MM.1S (cell line): ENCODE results near the gene FAH.

Experiments
- DNase-seq: peaks from one replicate; pipeline ENCODE4 v3.0.0-alpha.2; 2015
- H2AFZ ChIP-seq: fragments of 300-600 bp; sonication (generic); 2 replicates; pipeline ENCODE4 v1.6.0; 2016; ENCODE audit warnings: antibody characterized with exemption, low read length
- H3F3A ChIP-seq: fragments of 300-600 bp; sonication (generic); 2 replicates; pipeline ENCODE4 v1.6.1; 2016; ENCODE audit warnings: mild to moderate bottlenecking, antibody characterized with exemption, low read length, moderate library complexity, mixed read lengths; ENCODE audit not compliant: insufficient read depth
- H3K27ac ChIP-seq: fragments of 300-600 bp; sonication (generic); 2 replicates; pipeline ENCODE4 v1.5.1; 2016; ENCODE audit warnings: mild to moderate bottlenecking, low read length
- H3K27me3 ChIP-seq: fragments of 300-600 bp; sonication (generic); replicated peaks from 2 replicates; pipeline ENCODE4 v1.6.0; 2016; ENCODE audit warnings: low read length; ENCODE audit not compliant: insufficient read depth
- H3K36me3 ChIP-seq: fragments of 300-600 bp; sonication (generic); replicated peaks from 2 replicates; pipeline ENCODE4 v1.6.1; 2016; ENCODE audit warnings: mild to moderate bottlenecking, low read length, mixed read lengths; ENCODE audit not compliant: insufficient read depth
- H3K4me1 ChIP-seq: fragments of 300-600 bp; sonication (generic); 2 replicates; pipeline ENCODE4 v1.6.1; 2016; ENCODE audit warnings: low read length, mixed read lengths
- H3K4me2 ChIP-seq: fragments of 300-600 bp; sonication (generic); 2 replicates; pipeline ENCODE4 v1.6.0; 2016; ENCODE audit warnings: low read depth, low read length
- H3K4me3 ChIP-seq: fragments of 300-600 bp; sonication (generic); 2 replicates; pipeline ENCODE4 v1.5.1; 2016; ENCODE audit warnings: low read length, mixed read lengths
- H3K79me2 ChIP-seq: fragments of 300-600 bp; sonication (generic); 2 replicates; pipeline ENCODE4 v1.6.1; 2016; ENCODE audit warnings: mixed run types, low read length, mixed read lengths
- H3K9ac ChIP-seq: fragments of 300-600 bp; sonication (generic); 2 replicates; pipeline ENCODE4 v1.6.1; 2016; ENCODE audit warnings: low read length, mixed read lengths
- H3K9me2 ChIP-seq: fragments of 300-600 bp; sonication (generic); replicated peaks from 2 replicates; pipeline ENCODE4 v1.6.1; 2016; ENCODE audit warnings: mild to moderate bottlenecking, low read length, mixed read lengths; ENCODE audit not compliant: insufficient read depth
- H3K9me3 ChIP-seq: fragments of 300-600 bp; sonication (generic); replicated peaks from 2 replicates; pipeline ENCODE4 v1.6.1; 2016; ENCODE audit warnings: mild to moderate bottlenecking, low read length, mixed read lengths; ENCODE audit not compliant: insufficient read depth
- H4K20me1 ChIP-seq: fragments of 300-600 bp; sonication (generic); 2 replicates; pipeline ENCODE4 v1.6.1; 2016; ENCODE audit warnings: mild to moderate bottlenecking, low read length, moderate library complexity, mixed read lengths; ENCODE audit not compliant: insufficient read depth
- EZH2 ChIP-seq: fragments of 300-600 bp; sonication (generic); optimal IDR thresholded peaks from 2 replicates; pipeline ENCODE3; 2017; ENCODE audit warnings: low read depth, mild to moderate bottlenecking, antibody characterized with exemption, low read length, mixed read lengths
- EZH2phosphoT487 ChIP-seq: fragments of 300-600 bp; sonication (generic); IDR thresholded peaks from 2 replicates; pipeline ENCODE4 v1.6.1; 2018; ENCODE audit warnings: antibody characterized with exemption, low read length
- TF ChIP-seq, protein P1 (sequence below): fragments of 300-600 bp; sonication (generic); IDR thresholded peaks from 2 replicates; pipeline ENCODE4 v1.5.1; 2016; ENCODE audit warnings: antibody characterized with exemption, low read length, mixed read lengths

Gene FAH

DNA sequence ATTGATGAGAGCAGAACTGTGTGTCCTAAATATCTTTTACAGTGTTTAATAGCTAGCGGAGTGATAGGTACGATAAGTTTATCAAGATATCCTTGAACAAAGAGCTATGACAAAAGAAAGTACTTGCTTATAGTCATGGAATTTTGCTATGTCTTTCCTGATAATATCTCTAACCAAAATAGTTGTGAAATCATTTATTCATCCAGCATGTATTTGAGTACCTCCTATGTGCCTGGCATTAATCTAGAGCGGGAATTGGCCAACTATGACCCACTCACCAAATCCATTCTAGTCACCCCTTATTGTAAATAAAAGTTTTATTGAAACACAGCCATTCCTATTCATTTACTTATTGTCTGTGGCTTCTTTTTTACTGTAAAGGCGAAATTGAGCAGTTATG is 46.7 kb upstream of the FAH start:
- H2AFZ ChIP-seq, result no peak overlapping the region
- no peak overlapping the region for H3K27ac ChIP-seq
- DNase-seq, result no peak
- H3K36me3 ChIP-seq, result no peaks in the 10 kb centered on the region
- H3K9me2 ChIP-seq, result no peaks in the 10 kb centered on the region
- H3K9me3 ChIP-seq, result no peaks in the 10 kb centered on the region
- H3K9ac ChIP-seq, result no peak overlapping the region
- no peak overlapping the region for H3K4me3 ChIP-seq
- H3K4me1 ChIP-seq, result no peaks in the 10 kb centered on the region
- H3K4me2 ChIP-seq, result no peak overlapping the region
- no peak for TF ChIP-seq EZH2
- TF ChIP-seq EZH2phosphoT487, result no peak
- TF ChIP-seq, protein P1, sequence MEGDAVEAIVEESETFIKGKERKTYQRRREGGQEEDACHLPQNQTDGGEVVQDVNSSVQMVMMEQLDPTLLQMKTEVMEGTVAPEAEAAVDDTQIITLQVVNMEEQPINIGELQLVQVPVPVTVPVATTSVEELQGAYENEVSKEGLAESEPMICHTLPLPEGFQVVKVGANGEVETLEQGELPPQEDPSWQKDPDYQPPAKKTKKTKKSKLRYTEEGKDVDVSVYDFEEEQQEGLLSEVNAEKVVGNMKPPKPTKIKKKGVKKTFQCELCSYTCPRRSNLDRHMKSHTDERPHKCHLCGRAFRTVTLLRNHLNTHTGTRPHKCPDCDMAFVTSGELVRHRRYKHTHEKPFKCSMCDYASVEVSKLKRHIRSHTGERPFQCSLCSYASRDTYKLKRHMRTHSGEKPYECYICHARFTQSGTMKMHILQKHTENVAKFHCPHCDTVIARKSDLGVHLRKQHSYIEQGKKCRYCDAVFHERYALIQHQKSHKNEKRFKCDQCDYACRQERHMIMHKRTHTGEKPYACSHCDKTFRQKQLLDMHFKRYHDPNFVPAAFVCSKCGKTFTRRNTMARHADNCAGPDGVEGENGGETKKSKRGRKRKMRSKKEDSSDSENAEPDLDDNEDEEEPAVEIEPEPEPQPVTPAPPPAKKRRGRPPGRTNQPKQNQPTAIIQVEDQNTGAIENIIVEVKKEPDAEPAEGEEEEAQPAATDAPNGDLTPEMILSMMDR, result no peak
- H3K79me2 ChIP-seq, result peaks cover 28% of the 10 kb centered on the region
- no peaks in the 10 kb centered on the region for H3K27me3 ChIP-seq
- no peaks in the 10 kb centered on the region for H3F3A ChIP-seq
- no peaks in the 10 kb centered on the region for H4K20me1 ChIP-seq

GRCh38 chr15:80107204-80107603 is 45.6 kb upstream of the FAH start:
- no peak overlapping the region for H3K4me3 ChIP-seq
- no peak overlapping the region for H3K9ac ChIP-seq
- no peak overlapping the region for H2AFZ ChIP-seq
- DNase-seq, result no peak
- H4K20me1 ChIP-seq, result no peaks in the 10 kb centered on the region
- no peaks in the 10 kb centered on the region for H3K36me3 ChIP-seq
- no peaks in the 10 kb centered on the region for H3F3A ChIP-seq
- no peaks in the 10 kb centered on the region for H3K9me3 ChIP-seq
- H3K27me3 ChIP-seq, result no peaks in the 10 kb centered on the region
- peaks cover 33% of the 10 kb centered on the region; the same call in 1 of the 2 replicates for H3K79me2 ChIP-seq
- H3K4me1 ChIP-seq, result no peaks in the 10 kb centered on the region
- no peaks in the 10 kb centered on the region for H3K9me2 ChIP-seq
- no peak overlapping the region for H3K27ac ChIP-seq
- TF ChIP-seq, protein P1, result no peak
- TF ChIP-seq EZH2phosphoT487 (no peak), EZH2 (no peak)
- H3K4me2 ChIP-seq, result no peak overlapping the region

- H3K27ac ChIP-seq, result no peak overlapping the region
- DNase-seq, result no peak
- no peak for TF ChIP-seq EZH2
- no peak for TF ChIP-seq EZH2phosphoT487
- no peaks in the 10 kb centered on the region for H3K9me2 ChIP-seq
- peaks cover 30% of the 10 kb centered on the region for H3K79me2 ChIP-seq
- no peaks in the 10 kb centered on the region for H3F3A ChIP-seq
- H3K4me1 ChIP-seq, result no peaks in the 10 kb centered on the region
- no peaks in the 10 kb centered on the region for H3K27me3 ChIP-seq
- no peaks in the 10 kb centered on the region for H3K36me3 ChIP-seq
- no peak overlapping the region for H2AFZ ChIP-seq
- H3K4me2 ChIP-seq, result no peak overlapping the region
- no peak overlapping the region for H3K9ac ChIP-seq
- no peaks in the 10 kb centered on the region for H3K9me3 ChIP-seq
- no peak overlapping the region for H3K4me3 ChIP-seq
- H4K20me1 ChIP-seq, result no peaks in the 10 kb centered on the region
Observed at GRCh38 chr15:80107774-80108173, 45.0 kb upstream of the FAH start.

DNA sequence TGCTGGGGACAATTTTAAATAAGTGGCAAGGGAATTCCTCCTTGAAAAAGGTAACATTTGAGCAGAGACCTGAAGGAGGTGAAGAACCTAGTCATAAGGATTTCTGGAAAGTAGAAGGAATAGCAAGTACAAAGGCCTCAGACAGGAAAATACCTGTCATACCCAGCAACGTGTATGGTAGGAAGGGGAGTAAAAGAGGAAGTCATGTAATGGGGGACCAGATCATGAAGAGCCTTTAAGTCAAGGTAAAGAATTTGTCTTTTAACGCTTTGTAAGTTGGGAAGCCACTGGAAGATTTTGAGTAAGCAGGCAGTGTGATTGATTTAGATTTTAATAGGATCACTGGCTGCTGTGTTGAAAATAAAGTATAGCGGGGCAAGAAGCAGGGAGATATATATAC is 43.4 kb upstream of the FAH start:
- Histone ChIP-seq H4K20me1 (no peaks in the 10 kb centered on the region), H3K9me3 (no peaks in the 10 kb centered on the region), H3K4me3 (no peak overlapping the region), H2AFZ (no peak overlapping the region), H3K4me2 (no peak overlapping the region), H3K27ac (no peak overlapping the region), H3K79me2 (peaks cover 41% of the 10 kb centered on the region), H3K27me3 (no peaks in the 10 kb centered on the region), H3K36me3 (no peaks in the 10 kb centered on the region), H3K9me2 (no peaks in the 10 kb centered on the region), H3K4me1 (no peaks in the 10 kb centered on the region), H3K9ac (no peak overlapping the region), H3F3A (no peaks in the 10 kb centered on the region)
- TF ChIP-seq EZH2phosphoT487 (no peak), EZH2 (no peak)
- TF ChIP-seq, protein P1, result no peak
- no peak for DNase-seq
